HEK293T (cell line): ENCODE data around the gene EXOC3L4.
A peak's percentile ranks its signal among the peaks of the same experiment; 100 is the strongest.

Experiments
- CTCF ChIA-PET: fragments of 350-600 bp; formaldehyde crosslinking; extraction: SDS; loops from one replicate; lab custom pipeline; 2021; ENCODE audit warnings: antibody characterized with exemption, inconsistent platforms; lab: Yijun Ruan, JAX
- POLR2A ChIA-PET: fragments of 350-600 bp; formaldehyde crosslinking; extraction: SDS; loops from one replicate; lab custom pipeline; 2020; ENCODE audit warnings: antibody characterized with exemption, inconsistent platforms; lab: Yijun Ruan, JAX
- DNase-seq: peaks from one replicate; pipeline ENCODE4 v3.0.0; 2012; ENCODE audit warnings: mixed read lengths; ENCODE audit errors: extremely low spot score
- ARNT ChIP-seq: fragments of 450-650 bp; IDR thresholded peaks from 2 replicates; pipeline ENCODE4 v1.6.1; 2017; ENCODE audit warnings: mild to moderate bottlenecking
- BHLHE40 ChIP-seq: fragments of 450-650 bp; IDR thresholded peaks from 2 replicates; pipeline ENCODE4 v1.6.1; 2016; ENCODE audit warnings: mild to moderate bottlenecking, moderate library complexity, borderline replicate concordance
- CTBP1 ChIP-seq: fragments of 450-650 bp; IDR thresholded peaks from 2 replicates; pipeline ENCODE4 v1.6.1; 2016; ENCODE audit warnings: borderline replicate concordance
- ELF4 ChIP-seq: fragments of 450-650 bp; IDR thresholded peaks from 2 replicates; pipeline ENCODE4 v1.6.1; 2017; ENCODE audit warnings: antibody characterized with exemption
- FOXA1 ChIP-seq: fragments of 450-650 bp; IDR thresholded peaks from 2 replicates; pipeline ENCODE4 v1.6.1; 2016; ENCODE audit warnings: mild to moderate bottlenecking
- FOXK2 ChIP-seq: fragments of 450-650 bp; IDR thresholded peaks from 2 replicates; pipeline ENCODE4 v1.6.1; 2016; ENCODE audit warnings: mild to moderate bottlenecking
- FOXM1 ChIP-seq: fragments of 450-650 bp; IDR thresholded peaks from 2 replicates; pipeline ENCODE4 v1.6.1; 2017; ENCODE audit warnings: mild to moderate bottlenecking, borderline replicate concordance
- HDGF ChIP-seq: fragments of 450-650 bp; IDR thresholded peaks from 2 replicates; pipeline ENCODE4 v1.6.1; 2017; ENCODE audit warnings: antibody characterized with exemption, borderline replicate concordance
- L3MBTL2 ChIP-seq: fragments of 450-650 bp; conservative IDR thresholded peaks from 2 replicates; pipeline ENCODE4 v1.6.1; 2016; ENCODE audit warnings: mild to moderate bottlenecking
- LEF1 ChIP-seq: fragments of 450-650 bp; IDR thresholded peaks from 2 replicates; pipeline ENCODE4 v1.6.1; 2017; ENCODE audit warnings: mild to moderate bottlenecking, borderline replicate concordance
- NFRKB ChIP-seq: fragments of 450-650 bp; IDR thresholded peaks from 2 replicates; pipeline ENCODE4 v1.6.1; 2016; ENCODE audit warnings: mild to moderate bottlenecking, moderate library complexity
- PKNOX1 ChIP-seq: fragments of 450-650 bp; IDR thresholded peaks from 2 replicates; pipeline ENCODE4 v1.6.1; 2016
- SP1 ChIP-seq: fragments of 450-650 bp; IDR thresholded peaks from 2 replicates; pipeline ENCODE4 v1.6.1; 2017
- SUZ12 ChIP-seq: fragments of 450-650 bp; IDR thresholded peaks from 2 replicates; pipeline ENCODE4 v1.6.1; 2016; ENCODE audit warnings: mild to moderate bottlenecking
- TARDBP ChIP-seq: fragments of 450-650 bp; IDR thresholded peaks from 2 replicates; pipeline ENCODE4 v1.6.1; 2016
- ZNF384 ChIP-seq: fragments of 450-650 bp; IDR thresholded peaks from 2 replicates; pipeline ENCODE4 v1.6.1; 2016

The EXOC3L4 gene

GRCh38 chr14:103138301-103139131 is 44.0 kb downstream of the EXOC3L4 start:
- DNase-seq = no peak
- POLR2A ChIA-PET = no interaction called here
- TF ChIP-seq TARDBP = no peak
- no peak for TF ChIP-seq NFRKB
- CTCF ChIA-PET = no interaction called here

- no peak for DNase-seq
- POLR2A ChIA-PET = no interaction called here
- TF ChIP-seq BHLHE40 (no peak), ARNT (no peak), FOXK2 (no peak), PKNOX1 (no peak), L3MBTL2 (no peak), SP1 (no peak)
- CTCF ChIA-PET = interaction anchor here (0.6 kb wide), 1 partner anchor 1424 kb away, joined by 4 read pairs; no protein-coding TSS in a partner anchor
Measured at GRCh38 chr14:103139132-103140025, 44.9 kb downstream of the EXOC3L4 start.

- no peak for TF ChIP-seq TARDBP
- TF ChIP-seq SUZ12 = no peak
- TF ChIP-seq PKNOX1 = no peak
- no peak for TF ChIP-seq HDGF
- no peak for DNase-seq
- ChIA-PET POLR2A (no interaction called here), CTCF (interaction anchor here (0.6 to 1.3 kb wide), 8 partner anchors 9 to 1425 kb away, joined by 3 to 6 read pairs (median 4); no protein-coding TSS in a partner anchor)
Measured at GRCh38 chr14:103140316-103141109, 46.0 kb downstream of the EXOC3L4 start.

GRCh38 chr14:103141117-103141796 is 46.7 kb downstream of the EXOC3L4 start:
- DNase-seq = peak; percentile 78
- CTCF ChIA-PET = interaction anchor here (0.7 to 1.9 kb wide), 9 partner anchors 8 to 38 kb away, joined by 3 to 10 read pairs (median 4); no protein-coding TSS in a partner anchor
- POLR2A ChIA-PET = no interaction called here
- TF ChIP-seq NFRKB = no peak
- no peak for TF ChIP-seq PKNOX1
- TF ChIP-seq TARDBP = no peak
- TF ChIP-seq CTBP1 = no peak
- TF ChIP-seq ZNF384 = no peak
- no peak for TF ChIP-seq ELF4
- no peak for TF ChIP-seq SUZ12
- no peak for TF ChIP-seq FOXM1
- no peak for TF ChIP-seq HDGF
- TF ChIP-seq FOXK2 = no peak
- TF ChIP-seq BHLHE40 = no peak
- TF ChIP-seq SP1 = no peak
- no peak for TF ChIP-seq ARNT
- TF ChIP-seq L3MBTL2 = no peak
- TF ChIP-seq LEF1 = no peak

GRCh38 chr14:103142026-103142425 is 47.5 kb downstream of the EXOC3L4 start:
- CTCF ChIA-PET = interaction anchor here (0.6 to 1.9 kb wide), 4 partner anchors 8 to 155 kb away, joined by 3 to 10 read pairs (median 3); no protein-coding TSS in a partner anchor
- no peak for DNase-seq
- POLR2A ChIA-PET = interaction anchor here (1.2 kb wide), 1 partner anchor 11 kb away, joined by 3 read pairs; no protein-coding TSS in a partner anchor
- no peak for TF ChIP-seq CTBP1
- no peak for TF ChIP-seq PKNOX1
- no peak for TF ChIP-seq FOXM1
- TF ChIP-seq ELF4 = no peak
- TF ChIP-seq FOXK2 = no peak
- no peak for TF ChIP-seq ZNF384
- no peak for TF ChIP-seq TARDBP
- no peak for TF ChIP-seq FOXA1
- no peak for TF ChIP-seq LEF1
- no peak for TF ChIP-seq SP1
- no peak for TF ChIP-seq L3MBTL2
- no peak for TF ChIP-seq SUZ12
